ENCODE measurements around the gene ARHGAP27.

Gene ARHGAP27

GRCh38 chr17:45395569-45396415, 36.9 kb downstream of the ARHGAP27 start:
- TF ChIP-seq CTCF (IDR thresholded peaks at IDR 0.05; ENCODE audit: control insufficient read depth, extremely low read depth, insufficient read depth), result no peak

GRCh38 chr17:45394913-45395568, 37.6 kb downstream of the ARHGAP27 start:
- TF ChIP-seq CTCF (IDR thresholded peaks at IDR 0.05; ENCODE audit: control insufficient read depth, extremely low read depth, insufficient read depth), result peak; percentile 74
- peak; percentile 27 for DNase-seq (ENCODE audit: low read depth)
- H3K4me3 ChIP-seq (ENCODE audit: low read depth, low read length), result no peak overlapping the region

More at GRCh38 chr17:45395569-45396415, 36.9 kb downstream of the ARHGAP27 start:
- DNase-seq (ENCODE audit: low read depth), result no peak
- no peak overlapping the region for H3K4me3 ChIP-seq (ENCODE audit: low read depth, low read length)

GRCh38 chr17:45394564-45394912, 38.1 kb downstream of the ARHGAP27 start:
- DNase-seq (ENCODE audit: low read depth), result no peak
- TF ChIP-seq CTCF (IDR thresholded peaks at IDR 0.05; ENCODE audit: control insufficient read depth, extremely low read depth, insufficient read depth), result no peak
- no peak overlapping the region for H3K4me3 ChIP-seq (ENCODE audit: low read depth, low read length)

- TF ChIP-seq CTCF (IDR thresholded peaks at IDR 0.05; ENCODE audit: control insufficient read depth, extremely low read depth, insufficient read depth), result no peak
- no peak overlapping the region for H3K4me3 ChIP-seq (ENCODE audit: low read depth, low read length)
- no peak for DNase-seq (ENCODE audit: low read depth)
Observed at GRCh38 chr17:45394091-45394490, 38.6 kb downstream of the ARHGAP27 start.

- no peak for DNase-seq (ENCODE audit: low read depth)
- no peak for TF ChIP-seq CTCF (IDR thresholded peaks at IDR 0.05; ENCODE audit: control insufficient read depth, extremely low read depth, insufficient read depth)
- H3K4me3 ChIP-seq (ENCODE audit: low read depth, low read length), result no peak overlapping the region
Observed at GRCh38 chr17:45393411-45393810, 39.3 kb downstream of the ARHGAP27 start.

- H3K4me3 ChIP-seq (ENCODE audit: low read depth, low read length), result no peak overlapping the region
- TF ChIP-seq CTCF (IDR thresholded peaks at IDR 0.05; ENCODE audit: control insufficient read depth, extremely low read depth, insufficient read depth), result no peak
- DNase-seq (ENCODE audit: low read depth), result no peak
Observed at GRCh38 chr17:45391918-45392317, 40.8 kb downstream of the ARHGAP27 start.

Measured in LNCaP clone FGC (cell line).